ENCODE results near the gene BOC.

The BOC gene

GRCh38 chr3:113214917-113215595 lies 3.7 kb downstream of the BOC start:
- H3K27ac ChIP-seq (ENCODE audit: low read depth, low read length), result no peak overlapping the region
- no peak overlapping the region for H3K9ac ChIP-seq (ENCODE audit: low read depth, low read length)
- no peaks in the 10 kb centered on the region for H3K9me3 ChIP-seq (ENCODE audit: control insufficient read depth, insufficient read depth, low read length)
- peaks cover 21% of the 10 kb centered on the region for H3K27me3 ChIP-seq (ENCODE audit: control insufficient read depth, insufficient read depth, low read length)
- peaks cover 22% of the 10 kb centered on the region for H3K4me1 ChIP-seq (ENCODE audit: control insufficient read depth, insufficient read depth, low read length)
- peaks cover 4% of the 10 kb centered on the region; the same call in 1 of the 2 replicates for H3K36me3 ChIP-seq (ENCODE audit: control insufficient read depth, insufficient read depth, low read length)
- H3K4me3 ChIP-seq (ENCODE audit: low read depth, low read length), result no peak overlapping the region

DNA sequence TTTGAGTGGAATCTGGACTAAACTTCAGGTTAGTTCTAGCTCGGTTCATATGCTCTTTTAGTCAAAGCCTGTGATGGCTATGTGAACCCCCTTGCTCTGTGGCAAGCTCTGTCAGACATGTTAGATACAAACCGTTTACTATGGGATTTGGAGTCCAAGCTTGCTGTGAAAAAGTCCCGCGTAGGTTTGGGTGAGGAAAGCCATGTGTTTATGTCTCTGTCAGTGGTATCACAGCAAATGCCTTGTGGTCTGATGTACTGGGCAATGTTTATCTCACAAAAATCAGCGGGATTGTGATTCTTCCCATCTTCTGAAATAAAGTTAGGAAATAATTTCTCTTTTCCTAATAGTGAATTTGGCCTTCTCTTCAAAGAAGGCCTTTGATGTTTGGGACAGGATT lies 5.0 kb downstream of the BOC start:
- H3K36me3 ChIP-seq (ENCODE audit: control insufficient read depth, insufficient read depth, low read length), result peaks cover 4% of the 10 kb centered on the region; the same call in 1 of the 2 replicates
- H3K27me3 ChIP-seq (ENCODE audit: control insufficient read depth, insufficient read depth, low read length), result peaks cover 21% of the 10 kb centered on the region
- H3K4me1 ChIP-seq (ENCODE audit: control insufficient read depth, insufficient read depth, low read length), result peaks cover 19% of the 10 kb centered on the region
- no peak overlapping the region for H3K27ac ChIP-seq (ENCODE audit: low read depth, low read length)
- no peak overlapping the region for H3K4me3 ChIP-seq (ENCODE audit: low read depth, low read length)
- no peak overlapping the region for H3K9ac ChIP-seq (ENCODE audit: low read depth, low read length)
- no peaks in the 10 kb centered on the region for H3K9me3 ChIP-seq (ENCODE audit: control insufficient read depth, insufficient read depth, low read length)

DNA sequence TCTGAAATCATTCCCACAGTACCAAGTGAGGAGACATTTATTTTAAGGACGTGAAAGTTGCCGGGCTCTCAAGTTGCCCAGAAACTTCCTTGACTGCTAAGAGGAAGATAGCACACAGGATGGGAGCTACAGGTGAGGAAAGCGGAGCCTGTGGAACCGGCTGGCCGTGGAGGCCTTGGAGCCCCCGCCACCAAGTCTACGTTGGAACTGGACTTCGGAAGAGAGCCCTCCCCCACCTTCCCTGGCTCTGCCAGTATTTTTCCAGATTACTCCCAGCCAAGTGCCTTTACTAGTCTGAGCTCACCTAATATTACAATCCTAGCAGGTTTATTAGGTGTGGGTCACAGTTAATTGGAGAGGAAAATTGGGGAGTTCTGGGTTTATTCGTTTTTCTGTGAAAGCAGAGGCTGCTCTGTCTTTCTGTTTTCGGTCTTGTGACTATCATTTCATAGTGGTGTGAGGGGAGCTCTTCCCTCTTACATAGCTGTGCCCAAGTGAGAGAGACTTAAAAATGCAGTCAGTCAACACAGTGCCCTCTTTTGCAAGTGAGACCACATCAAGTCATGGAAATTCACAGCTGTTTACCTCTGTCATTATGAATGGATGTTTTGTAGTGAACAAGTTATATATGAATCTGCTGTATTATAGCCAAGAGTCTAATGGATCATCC lies 6.8 kb downstream of the BOC start:
- peaks cover 4% of the 10 kb centered on the region; the same call in 1 of the 2 replicates for H3K36me3 ChIP-seq (ENCODE audit: control insufficient read depth, insufficient read depth, low read length)
- H3K9ac ChIP-seq (ENCODE audit: low read depth, low read length), result no peak overlapping the region
- H3K27ac ChIP-seq (ENCODE audit: low read depth, low read length), result no peak overlapping the region
- no peak overlapping the region for H3K4me3 ChIP-seq (ENCODE audit: low read depth, low read length)
- no peaks in the 10 kb centered on the region for H3K9me3 ChIP-seq (ENCODE audit: control insufficient read depth, insufficient read depth, low read length)
- peaks cover 18% of the 10 kb centered on the region for H3K4me1 ChIP-seq (ENCODE audit: control insufficient read depth, insufficient read depth, low read length)
- H3K27me3 ChIP-seq (ENCODE audit: control insufficient read depth, insufficient read depth, low read length), result peaks cover 9% of the 10 kb centered on the region

DNA sequence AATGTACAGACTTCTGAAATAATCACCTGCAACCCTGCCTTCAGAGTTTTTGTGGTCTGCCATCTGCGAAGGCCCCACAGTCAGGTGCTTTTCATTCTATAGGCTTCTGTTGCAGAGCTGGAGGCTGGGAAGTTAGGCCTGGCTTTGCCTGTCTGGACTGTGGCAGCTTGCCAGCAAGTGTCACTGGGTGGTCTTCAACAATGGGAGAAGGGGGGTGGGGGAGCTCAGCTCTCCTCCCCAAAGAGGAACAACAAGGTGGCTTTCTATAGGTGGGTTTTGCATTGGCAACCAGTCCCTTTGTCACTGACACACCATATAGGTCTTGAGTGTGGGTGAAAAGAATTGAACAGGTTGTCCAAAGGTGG lies 7.3 kb downstream of the BOC start:
- H3K27me3 ChIP-seq (ENCODE audit: control insufficient read depth, insufficient read depth, low read length), result peaks cover 4% of the 10 kb centered on the region
- no peak overlapping the region for H3K9ac ChIP-seq (ENCODE audit: low read depth, low read length)
- peaks cover 19% of the 10 kb centered on the region for H3K4me1 ChIP-seq (ENCODE audit: control insufficient read depth, insufficient read depth, low read length)
- peaks cover 4% of the 10 kb centered on the region; the same call in 1 of the 2 replicates for H3K36me3 ChIP-seq (ENCODE audit: control insufficient read depth, insufficient read depth, low read length)
- no peak overlapping the region for H3K4me3 ChIP-seq (ENCODE audit: low read depth, low read length)
- no peaks in the 10 kb centered on the region for H3K9me3 ChIP-seq (ENCODE audit: control insufficient read depth, insufficient read depth, low read length)
- H3K27ac ChIP-seq (ENCODE audit: low read depth, low read length), result no peak overlapping the region

DNA sequence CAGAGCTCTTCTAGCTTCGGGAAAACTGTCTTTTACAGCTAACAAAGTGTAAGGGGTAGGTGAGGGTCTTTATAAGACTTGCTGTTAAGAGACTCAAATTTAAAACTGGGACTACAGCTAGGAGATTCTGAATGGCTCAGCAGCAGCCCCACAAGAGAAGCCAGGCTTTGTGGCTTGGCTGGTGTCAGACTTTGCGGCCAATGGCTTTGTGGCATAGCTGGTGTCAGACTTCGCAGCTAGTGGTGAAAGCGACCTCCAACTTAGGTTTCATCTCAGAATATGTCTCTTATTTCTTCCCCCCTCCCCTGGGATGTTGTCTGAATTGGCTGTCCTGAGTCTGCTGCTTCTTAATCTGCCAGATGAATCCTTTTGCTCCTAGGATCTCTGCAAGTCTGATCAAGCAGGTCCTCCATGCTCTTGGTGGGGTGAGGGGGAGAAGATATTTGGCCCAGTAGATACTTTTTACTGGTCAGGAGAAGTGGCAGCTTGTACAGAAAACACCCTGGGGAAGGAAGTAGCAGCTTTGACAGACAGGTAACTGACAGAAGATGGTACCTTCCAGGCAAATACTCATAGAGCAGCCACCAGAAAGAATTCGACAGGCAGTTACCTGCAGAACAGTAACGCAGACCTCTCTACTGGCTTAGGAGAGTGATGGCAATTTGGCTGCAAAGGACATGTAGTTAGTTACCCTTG lies 8.4 kb downstream of the BOC start:
- peaks cover 4% of the 10 kb centered on the region; the same call in 1 of the 2 replicates for H3K36me3 ChIP-seq (ENCODE audit: control insufficient read depth, insufficient read depth, low read length)
- H3K4me3 ChIP-seq (ENCODE audit: low read depth, low read length), result no peak overlapping the region
- H3K27ac ChIP-seq (ENCODE audit: low read depth, low read length), result no peak overlapping the region
- no peaks in the 10 kb centered on the region for H3K9me3 ChIP-seq (ENCODE audit: control insufficient read depth, insufficient read depth, low read length)
- peaks cover 14% of the 10 kb centered on the region for H3K4me1 ChIP-seq (ENCODE audit: control insufficient read depth, insufficient read depth, low read length)
- no peak overlapping the region for H3K9ac ChIP-seq (ENCODE audit: low read depth, low read length)
- no peaks in the 10 kb centered on the region; the same call in 1 of the 2 replicates for H3K27me3 ChIP-seq (ENCODE audit: control insufficient read depth, insufficient read depth, low read length)

GRCh38 chr3:113220721-113221120 lies 9.4 kb downstream of the BOC start:
- Histone ChIP-seq H3K9ac (ENCODE audit: low read depth, low read length) (no peak overlapping the region), H3K4me3 (ENCODE audit: low read depth, low read length) (no peak overlapping the region), H3K36me3 (ENCODE audit: control insufficient read depth, insufficient read depth, low read length) (peaks cover 4% of the 10 kb centered on the region; the same call in 1 of the 2 replicates), H3K27ac (ENCODE audit: low read depth, low read length) (no peak overlapping the region), H3K27me3 (ENCODE audit: control insufficient read depth, insufficient read depth, low read length) (no peaks in the 10 kb centered on the region), H3K4me1 (ENCODE audit: control insufficient read depth, insufficient read depth, low read length) (peaks cover 14% of the 10 kb centered on the region), H3K9me3 (ENCODE audit: control insufficient read depth, insufficient read depth, low read length) (no peaks in the 10 kb centered on the region)

GRCh38 chr3:113221721-113222257 lies 10.4 kb downstream of the BOC start:
- peaks cover 14% of the 10 kb centered on the region for H3K4me1 ChIP-seq (ENCODE audit: control insufficient read depth, insufficient read depth, low read length)
- H3K27me3 ChIP-seq (ENCODE audit: control insufficient read depth, insufficient read depth, low read length), result no peaks in the 10 kb centered on the region
- no peaks in the 10 kb centered on the region for H3K9me3 ChIP-seq (ENCODE audit: control insufficient read depth, insufficient read depth, low read length)
- no peak overlapping the region for H3K27ac ChIP-seq (ENCODE audit: low read depth, low read length)
- no peak overlapping the region for H3K9ac ChIP-seq (ENCODE audit: low read depth, low read length)
- H3K4me3 ChIP-seq (ENCODE audit: low read depth, low read length), result no peak overlapping the region
- no peaks in the 10 kb centered on the region for H3K36me3 ChIP-seq (ENCODE audit: control insufficient read depth, insufficient read depth, low read length)

- H3K27ac ChIP-seq (ENCODE audit: low read depth, low read length), result no peak overlapping the region
- H3K9ac ChIP-seq (ENCODE audit: low read depth, low read length), result no peak overlapping the region
- no peaks in the 10 kb centered on the region for H3K36me3 ChIP-seq (ENCODE audit: control insufficient read depth, insufficient read depth, low read length)
- H3K4me3 ChIP-seq (ENCODE audit: low read depth, low read length), result no peak overlapping the region
- peaks cover 14% of the 10 kb centered on the region for H3K4me1 ChIP-seq (ENCODE audit: control insufficient read depth, insufficient read depth, low read length)
- no peaks in the 10 kb centered on the region for H3K27me3 ChIP-seq (ENCODE audit: control insufficient read depth, insufficient read depth, low read length)
- no peaks in the 10 kb centered on the region for H3K9me3 ChIP-seq (ENCODE audit: control insufficient read depth, insufficient read depth, low read length)
Observed at GRCh38 chr3:113222451-113223086, 11.2 kb downstream of the BOC start.

GRCh38 chr3:113223475-113224281 lies 12.3 kb downstream of the BOC start:
- H3K9me3 ChIP-seq (ENCODE audit: control insufficient read depth, insufficient read depth, low read length), result no peaks in the 10 kb centered on the region
- no peak overlapping the region for H3K9ac ChIP-seq (ENCODE audit: low read depth, low read length)
- H3K4me3 ChIP-seq (ENCODE audit: low read depth, low read length), result no peak overlapping the region

DNA sequence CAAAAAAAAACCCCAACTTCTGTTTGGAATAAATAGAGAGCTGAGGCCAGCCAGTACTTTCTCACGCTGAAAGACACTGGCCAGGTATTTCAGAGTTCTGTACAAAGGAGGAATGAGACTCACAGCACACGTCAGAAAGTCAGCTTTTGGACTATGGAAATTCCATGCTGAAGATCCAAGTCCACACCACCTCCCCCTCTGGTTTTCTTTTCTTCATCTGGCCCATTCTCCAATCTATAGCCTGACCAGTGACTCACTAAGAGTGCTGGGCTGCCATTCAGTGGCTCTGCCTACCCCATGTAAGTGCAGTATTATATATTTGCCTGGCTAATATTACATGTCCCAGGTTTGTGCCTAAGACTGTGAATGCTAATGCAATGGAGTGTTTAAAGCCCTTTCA lies 13.9 kb downstream of the BOC start:
- Histone ChIP-seq H3K4me1 (ENCODE audit: control insufficient read depth, insufficient read depth, low read length) (peaks cover 26% of the 10 kb centered on the region), H3K36me3 (ENCODE audit: control insufficient read depth, insufficient read depth, low read length) (no peaks in the 10 kb centered on the region), H3K9ac (ENCODE audit: low read depth, low read length) (no peak overlapping the region), H3K27me3 (ENCODE audit: control insufficient read depth, insufficient read depth, low read length) (no peaks in the 10 kb centered on the region), H3K27ac (ENCODE audit: low read depth, low read length) (no peak overlapping the region), H3K4me3 (ENCODE audit: low read depth, low read length) (no peak overlapping the region), H3K9me3 (ENCODE audit: control insufficient read depth, insufficient read depth, low read length) (no peaks in the 10 kb centered on the region)

More at GRCh38 chr3:113223475-113224281, 12.3 kb downstream of the BOC start:
- Histone ChIP-seq H3K36me3 (ENCODE audit: control insufficient read depth, insufficient read depth, low read length) (no peaks in the 10 kb centered on the region), H3K4me1 (ENCODE audit: control insufficient read depth, insufficient read depth, low read length) (peaks cover 19% of the 10 kb centered on the region), H3K27me3 (ENCODE audit: control insufficient read depth, insufficient read depth, low read length) (no peaks in the 10 kb centered on the region), H3K27ac (ENCODE audit: low read depth, low read length) (no peak overlapping the region)

Data from HUES48 (cell line).